LNCAP (cell line): ENCODE results near the gene DGKB.

Experiments used
- CTCF ChIP-seq: fragments of 450-650 bp; IDR thresholded peaks from 2 replicates; pipeline ENCODE4 v1.5.1; 2017; ENCODE audit warnings: mild to moderate bottlenecking

Gene DGKB

GRCh38 chr7:14846405-14846804 lies 56.1 kb downstream of the DGKB start:
- TF ChIP-seq CTCF: no peak

GRCh38 chr7:14843755-14844154 lies 58.8 kb downstream of the DGKB start:
- TF ChIP-seq CTCF: no peak

GRCh38 chr7:14842523-14842922 lies 60.0 kb downstream of the DGKB start:
- TF ChIP-seq CTCF: no peak

- TF ChIP-seq CTCF: no peak
These were observed 60.7 kb downstream of the DGKB start for GRCh38 chr7:14841869-14842268.

- no peak for TF ChIP-seq CTCF
These were observed 61.5 kb downstream of the DGKB start for GRCh38 chr7:14841086-14841485.

- TF ChIP-seq CTCF: no peak
These were observed 63.2 kb downstream of the DGKB start for GRCh38 chr7:14839307-14839706.

GRCh38 chr7:14837216-14837615 lies 65.3 kb downstream of the DGKB start:
- no peak for TF ChIP-seq CTCF

GRCh38 chr7:14836571-14837189 lies 65.9 kb downstream of the DGKB start:
- no peak for TF ChIP-seq CTCF
